RWPE1 (cell line): Measurements from ENCODE around the gene ASCL1.

Source experiments
- CTCF ChIA-PET: fragments of 350-600 bp; sonication (Branson Sonifier 250); formaldehyde crosslinking; extraction: SDS; loops from one replicate; lab custom pipeline; 2021; lab: Yijun Ruan, JAX
- POLR2A ChIA-PET: fragments of 400-600 bp; formaldehyde crosslinking; extraction: SDS; loops from one replicate; lab custom pipeline; 2020; ENCODE audit warnings: antibody characterized with exemption; ENCODE audit not compliant: low non-redundant PET; lab: Yijun Ruan, JAX
- DNase-seq: peaks from one replicate; pipeline ENCODE4 v3.0.0; 2012; ENCODE audit warnings: low spot score
- H3K27ac ChIP-seq: fragments of 450-650 bp; 2 replicates; pipeline ENCODE4 v1.5.1; 2017
- CTCF ChIP-seq: fragments of 450-650 bp; conservative IDR thresholded peaks from 2 replicates; pipeline ENCODE4 v1.5.1; 2017; ENCODE audit warnings: low read depth, mild to moderate bottlenecking

ASCL1 gene

GRCh38 chr12:102955926-102956737, 1.3 kb upstream of the ASCL1 start:
- no peak for DNase-seq
- ChIA-PET POLR2A (no interaction called here), CTCF (no interaction called here)
- no peak for TF ChIP-seq CTCF
- no peak overlapping the region for H3K27ac ChIP-seq

GRCh38 chr12:102956738-102957327, 641 bp upstream of the ASCL1 start:
- POLR2A ChIA-PET = no interaction called here
- DNase-seq = no peak
- no peak for TF ChIP-seq CTCF
- no peak overlapping the region for H3K27ac ChIP-seq
- CTCF ChIA-PET = interaction anchor here (0.6 to 0.7 kb wide), 2 partner anchors 725 to 1071 kb away, joined by 3 to 4 read pairs; no protein-coding TSS in a partner anchor

GRCh38 chr12:102958073-102958829, 777 bp downstream of the ASCL1 start:
- CTCF ChIA-PET = no interaction called here
- no peak for DNase-seq
- POLR2A ChIA-PET = no interaction called here
- H3K27ac ChIP-seq = no peak overlapping the region
- TF ChIP-seq CTCF = no peak

GRCh38 chr12:102958830-102959176, 1.3 kb downstream of the ASCL1 start:
- ChIA-PET POLR2A (no interaction called here), CTCF (no interaction called here)
- H3K27ac ChIP-seq = no peak overlapping the region
- no peak for DNase-seq
- TF ChIP-seq CTCF = no peak

GRCh38 chr12:102959391-102959790, 1.9 kb downstream of the ASCL1 start:
- H3K27ac ChIP-seq = no peak overlapping the region
- ChIA-PET CTCF (no interaction called here), POLR2A (no interaction called here)
- TF ChIP-seq CTCF = no peak
- DNase-seq = no peak

- TF ChIP-seq CTCF = no peak
- POLR2A ChIA-PET = no interaction called here
- no peak for DNase-seq
- CTCF ChIA-PET = interaction anchor here (0.5 to 0.7 kb wide), 2 partner anchors 44 to 601 kb away, joined by 3 read pairs; no protein-coding TSS in a partner anchor
- no peak overlapping the region for H3K27ac ChIP-seq
Observed at GRCh38 chr12:102960766-102961465, 3.4 kb downstream of the ASCL1 start.
